SK-N-SH treated with all-trans-retinoic acid at 6 μM for 48 hours (cell line): ENCODE measurements around the gene NXNL1.

ENCODE experiments used
- ARNTL ChIP-seq: fragments of 450-650 bp; formaldehyde crosslinking; IDR thresholded peaks from 2 replicates; pipeline ENCODE4 v1.5.0; 2020; ENCODE audit warnings: low read depth, mild to moderate bottlenecking, moderate library complexity, borderline replicate concordance
- CSRNP3 ChIP-seq: fragments of 250-450 bp; sonication (Bioruptor Pico); IDR thresholded peaks from 2 replicates; pipeline ENCODE4 v1.5.1; 2021; ENCODE audit warnings: mild to moderate bottlenecking, moderate library complexity
- GLIS3 ChIP-seq: fragments of 250-450 bp; sonication (Bioruptor Pico); IDR thresholded peaks from 2 replicates; pipeline ENCODE4 v1.5.0; 2020; ENCODE audit warnings: mild to moderate bottlenecking, moderate library complexity
- TCF4 ChIP-seq: fragments of 250-450 bp; sonication (Bioruptor Pico); IDR thresholded peaks from 2 replicates; pipeline ENCODE4 v1.8.0; 2021; ENCODE audit warnings: mild to moderate bottlenecking, moderate library complexity, borderline replicate concordance
- ZFP3 ChIP-seq: fragments of 250-450 bp; sonication (Bioruptor Pico); IDR thresholded peaks from 2 replicates; pipeline ENCODE4 v1.5.0; 2020; ENCODE audit warnings: mild to moderate bottlenecking, moderate library complexity
- ZNF565 ChIP-seq: fragments of 450-650 bp; formaldehyde crosslinking; conservative IDR thresholded peaks from 2 replicates; pipeline ENCODE4 v1.5.0; 2020; ENCODE audit warnings: low read depth, mild to moderate bottlenecking, moderate library complexity
- ZNF8 ChIP-seq: fragments of 450-650 bp; formaldehyde crosslinking; IDR thresholded peaks from 2 replicates; pipeline ENCODE4 v1.5.0; 2020; ENCODE audit warnings: mild to moderate bottlenecking, moderate library complexity

- TF ChIP-seq ZFP3 (CRISPR knock-in tag): no peak
- no peak for TF ChIP-seq ZNF565
- no peak for TF ChIP-seq ARNTL (CRISPR knock-in tag)
- no peak for TF ChIP-seq ZNF8 (CRISPR knock-in tag)
- TF ChIP-seq GLIS3 (CRISPR knock-in tag): no peak
- TF ChIP-seq TCF4 (CRISPR knock-in tag): no peak
- no peak for TF ChIP-seq CSRNP3 (CRISPR knock-in tag)
Measured at GRCh38 chr19:17441241-17442021, 19.3 kb downstream of the NXNL1 start.
